HG03520 (cell line): ENCODE data around the gene SMC4.

Source experiments
- ATAC-seq: cut with Tn5 transposase; IDR thresholded peaks from one replicate; pipeline ENCODE4 v1.9.1; 2021; ENCODE audit warnings: mild to moderate bottlenecking, moderate library complexity; ENCODE audit not compliant: unreplicated experiment

SMC4 gene

DNA sequence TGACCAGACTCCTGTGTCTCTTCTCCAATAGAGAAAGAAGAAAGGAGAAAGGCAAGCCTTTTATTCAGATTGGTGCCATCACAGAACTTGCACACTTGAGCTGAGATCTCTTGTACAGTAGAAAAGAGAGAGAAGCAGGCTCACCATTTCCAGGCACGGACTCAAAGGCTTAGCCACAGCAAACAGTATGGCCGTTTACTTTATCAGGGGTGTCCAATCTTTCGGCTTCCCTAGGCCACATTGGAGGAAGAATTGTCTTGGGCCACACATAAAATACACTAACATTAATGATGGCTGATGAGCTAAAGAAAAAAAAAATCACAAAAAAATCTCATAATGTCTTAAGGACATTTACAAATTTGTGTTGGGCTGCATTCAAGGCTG is 5.4 kb upstream of the SMC4 start:
- no peak for ATAC-seq

DNA sequence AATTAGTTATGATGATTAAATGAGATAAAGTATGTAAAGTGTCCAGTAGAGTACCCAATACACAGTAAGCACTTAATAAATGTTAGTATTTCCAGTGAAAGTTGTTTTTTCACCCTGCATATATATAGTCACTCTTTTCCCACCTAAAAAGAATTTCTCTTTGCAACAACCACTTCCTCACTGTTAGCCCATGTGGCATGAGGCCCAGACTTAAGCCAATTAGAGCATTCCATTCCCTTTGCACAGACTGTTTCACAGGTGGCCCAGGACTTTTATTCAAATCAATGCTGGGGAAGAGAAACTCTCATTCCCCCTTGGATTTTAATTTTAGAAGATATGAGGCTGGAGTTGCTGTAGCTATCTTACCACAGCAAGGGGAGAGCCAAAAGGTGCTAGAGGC is 4.2 kb upstream of the SMC4 start:
- no peak for ATAC-seq

DNA sequence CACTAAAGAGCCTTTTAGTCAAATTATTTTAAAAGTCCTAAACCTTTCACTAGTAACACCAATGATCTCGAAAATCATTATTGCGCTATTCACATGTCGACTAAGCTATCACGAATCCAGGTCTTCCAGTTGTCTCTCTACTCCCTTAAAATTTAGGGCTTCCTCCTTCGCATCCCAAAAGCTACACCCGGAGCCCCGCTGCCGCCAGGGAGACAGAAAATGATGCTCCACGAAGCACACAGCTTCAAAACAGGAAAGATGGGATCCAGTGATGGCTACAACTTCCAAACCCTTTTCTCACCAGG is 678 bp upstream of the SMC4 start:
- ATAC-seq, result peak; percentile 6

DNA sequence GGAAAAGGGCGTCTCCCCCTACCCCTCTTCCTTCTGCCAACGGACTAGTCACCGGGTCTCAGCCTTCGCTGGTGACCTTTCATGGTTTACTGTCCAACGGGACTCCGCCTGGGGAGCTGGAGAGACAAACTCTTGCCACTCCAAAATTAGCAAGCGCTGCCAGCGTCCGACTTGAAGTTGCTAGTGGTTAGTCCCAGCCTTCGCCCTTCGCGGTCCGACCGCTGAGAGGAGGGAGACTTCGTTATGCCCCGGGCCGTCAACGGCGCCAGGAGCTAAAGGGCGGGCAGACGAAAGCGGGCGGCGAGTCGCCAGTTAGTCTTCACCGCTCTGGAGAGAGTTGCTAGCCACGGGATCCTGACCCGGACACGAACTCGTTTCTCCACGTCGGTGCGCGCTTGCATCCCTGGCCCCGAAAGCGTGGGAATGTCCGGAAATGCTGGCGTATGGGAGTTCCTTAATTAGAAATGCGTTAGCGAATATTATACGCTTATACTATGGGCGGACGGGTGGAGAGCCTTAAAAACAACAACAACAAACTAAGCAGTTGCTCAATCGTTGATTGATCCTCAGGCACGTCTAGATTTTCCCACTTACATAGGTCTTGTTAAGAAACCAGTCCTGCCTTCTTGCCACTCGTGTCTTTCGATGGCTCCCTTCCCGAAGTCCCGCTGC is 716 bp downstream of the SMC4 start:
- ATAC-seq, result no peak

DNA sequence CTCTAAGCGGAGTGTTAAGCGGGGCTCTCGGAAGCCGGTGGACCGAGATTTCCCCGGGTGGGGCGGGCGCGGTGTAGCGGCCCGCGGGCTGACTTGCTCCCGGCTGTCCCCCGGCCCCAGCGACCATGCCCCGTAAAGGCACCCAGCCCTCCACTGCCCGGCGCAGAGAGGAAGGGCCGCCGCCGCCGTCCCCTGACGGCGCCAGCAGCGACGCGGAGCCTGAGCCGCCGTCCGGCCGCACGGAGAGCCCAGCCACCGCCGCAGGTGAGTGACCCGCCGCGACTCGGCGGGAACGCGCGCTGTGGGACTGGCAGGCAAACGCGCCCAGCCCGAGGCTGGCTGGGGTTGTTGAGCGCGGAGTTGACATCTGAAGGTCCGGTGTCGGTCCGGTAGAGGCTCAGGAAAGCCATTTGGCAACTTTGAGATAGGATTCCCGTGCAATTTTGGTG is 1.3 kb downstream of the SMC4 start:
- ATAC-seq, result no peak

DNA sequence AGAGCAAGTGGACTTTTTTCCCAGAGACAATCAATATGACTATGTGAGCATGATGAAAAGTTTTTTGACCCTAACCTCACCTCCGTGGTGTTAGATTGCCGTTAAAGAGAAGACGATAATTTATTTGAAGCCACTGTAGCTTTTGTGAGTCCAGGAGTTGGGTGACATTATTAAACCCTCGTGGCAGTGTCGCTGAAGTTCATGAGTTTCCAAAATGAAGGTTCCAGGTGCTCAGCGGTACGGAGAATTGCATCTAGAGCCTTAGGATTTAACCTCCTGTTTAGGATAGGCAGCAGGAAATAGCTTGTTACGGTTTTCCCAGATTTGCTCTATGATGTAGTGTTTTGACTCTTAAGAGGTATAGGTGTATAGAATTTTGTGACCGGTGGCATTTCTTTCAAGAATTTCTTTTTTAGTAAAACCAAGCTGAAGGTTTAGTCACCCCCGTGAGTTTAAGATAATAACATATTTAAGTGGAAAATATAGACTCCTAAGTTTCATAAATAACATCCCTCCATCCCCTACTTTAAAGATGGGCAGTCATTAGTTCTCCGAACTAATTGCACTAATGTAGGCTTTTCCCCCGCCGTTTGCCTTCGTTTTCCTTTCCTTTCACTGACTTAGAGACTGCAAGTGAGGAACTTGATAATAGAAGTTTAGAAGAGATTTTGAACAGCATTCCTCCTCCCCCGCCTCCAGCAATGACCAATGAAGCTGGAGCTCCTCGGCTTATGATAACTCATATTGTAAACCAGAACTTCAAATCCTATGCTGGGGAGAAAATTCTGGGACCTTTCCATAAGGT is 2.0 kb downstream of the SMC4 start:
- ATAC-seq, result no peak

DNA sequence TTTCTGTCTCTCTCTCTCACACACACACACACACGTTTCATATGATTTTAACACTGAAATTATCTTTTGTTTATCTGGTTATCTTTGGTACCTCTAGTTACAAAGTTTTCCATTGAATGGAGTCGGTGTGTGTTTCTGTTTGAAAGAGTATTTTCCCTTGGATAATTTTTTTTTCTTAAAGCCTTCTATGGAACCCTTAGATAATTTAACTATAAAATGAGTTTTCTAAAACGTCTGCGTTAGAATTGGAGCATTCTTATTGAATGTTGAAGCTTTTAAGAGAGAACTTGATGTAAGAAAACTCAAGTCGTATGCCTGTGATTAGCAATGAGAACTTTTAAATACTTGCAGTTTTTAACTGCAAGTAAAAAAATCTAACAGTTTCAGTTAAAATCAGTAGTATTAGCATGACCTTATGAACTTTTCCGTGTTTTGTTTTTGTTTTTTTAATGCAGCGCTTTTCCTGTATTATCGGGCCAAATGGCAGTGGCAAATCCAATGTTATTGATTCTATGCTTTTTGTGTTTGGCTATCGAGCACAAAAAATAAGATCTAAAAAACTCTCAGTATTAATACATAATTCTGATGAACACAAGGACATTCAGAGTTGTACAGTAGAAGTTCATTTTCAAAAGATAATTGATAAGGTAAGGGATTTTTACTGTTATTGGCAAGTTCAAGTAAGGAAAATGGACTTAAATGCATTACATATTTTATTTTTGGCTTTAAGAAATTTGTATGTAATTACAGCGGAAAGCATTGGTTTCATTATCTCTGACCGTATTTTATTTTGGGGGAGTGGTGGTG is 3.0 kb downstream of the SMC4 start:
- ATAC-seq, result no peak

DNA sequence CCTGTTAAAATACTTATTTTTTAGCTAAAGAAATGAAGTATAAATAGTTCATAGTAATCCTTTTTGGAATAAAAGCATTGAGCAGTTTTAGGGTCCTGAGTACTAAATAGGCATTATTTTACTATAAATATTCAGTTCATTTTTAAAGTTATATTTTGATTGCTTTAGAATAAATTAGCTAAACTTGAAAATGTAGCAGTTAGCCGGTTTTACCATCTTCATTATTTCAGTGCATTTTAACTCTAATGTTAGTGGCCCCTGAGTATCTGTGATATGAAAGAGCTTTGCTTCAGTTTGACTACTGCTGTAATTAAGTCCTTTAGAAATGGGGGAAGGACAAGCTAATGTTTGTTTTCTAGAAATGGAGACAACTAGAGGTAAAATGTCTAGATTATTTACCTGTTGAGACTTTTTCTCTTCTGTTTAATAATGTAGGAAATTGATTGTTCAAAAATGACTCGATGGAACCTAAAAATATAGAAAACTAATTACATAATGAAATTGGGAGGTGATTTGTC is 3.6 kb downstream of the SMC4 start:
- no peak for ATAC-seq

DNA sequence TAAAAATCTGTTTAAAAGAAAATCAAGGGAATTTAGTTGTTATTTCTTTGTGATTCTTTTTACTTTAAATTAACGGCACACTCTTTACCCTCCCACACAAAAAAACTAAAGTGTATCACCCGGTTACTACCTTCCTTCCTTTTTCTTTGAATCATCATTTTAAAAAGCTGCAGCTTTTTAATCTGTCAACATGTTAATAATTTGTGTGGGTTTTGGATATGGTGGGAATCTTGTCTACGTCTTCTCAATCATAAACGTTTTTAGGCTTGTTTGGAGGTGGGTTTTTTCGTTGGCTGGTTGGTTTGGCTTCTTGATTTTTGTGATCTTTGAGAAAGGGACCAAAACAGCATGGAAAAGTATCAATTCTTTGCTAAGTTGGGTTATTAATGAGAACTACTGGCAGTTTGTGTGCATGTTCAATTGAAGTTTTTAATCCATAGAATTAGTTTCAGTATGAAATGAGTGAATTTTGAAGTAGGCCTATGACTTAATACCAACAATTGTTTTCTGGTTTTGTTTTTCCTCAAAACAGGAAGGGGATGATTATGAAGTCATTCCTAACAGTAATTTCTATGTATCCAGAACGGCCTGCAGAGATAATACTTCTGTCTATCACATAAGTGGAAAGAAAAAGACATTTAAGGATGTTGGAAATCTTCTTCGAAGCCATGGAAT is 4.5 kb downstream of the SMC4 start:
- ATAC-seq, result no peak

DNA sequence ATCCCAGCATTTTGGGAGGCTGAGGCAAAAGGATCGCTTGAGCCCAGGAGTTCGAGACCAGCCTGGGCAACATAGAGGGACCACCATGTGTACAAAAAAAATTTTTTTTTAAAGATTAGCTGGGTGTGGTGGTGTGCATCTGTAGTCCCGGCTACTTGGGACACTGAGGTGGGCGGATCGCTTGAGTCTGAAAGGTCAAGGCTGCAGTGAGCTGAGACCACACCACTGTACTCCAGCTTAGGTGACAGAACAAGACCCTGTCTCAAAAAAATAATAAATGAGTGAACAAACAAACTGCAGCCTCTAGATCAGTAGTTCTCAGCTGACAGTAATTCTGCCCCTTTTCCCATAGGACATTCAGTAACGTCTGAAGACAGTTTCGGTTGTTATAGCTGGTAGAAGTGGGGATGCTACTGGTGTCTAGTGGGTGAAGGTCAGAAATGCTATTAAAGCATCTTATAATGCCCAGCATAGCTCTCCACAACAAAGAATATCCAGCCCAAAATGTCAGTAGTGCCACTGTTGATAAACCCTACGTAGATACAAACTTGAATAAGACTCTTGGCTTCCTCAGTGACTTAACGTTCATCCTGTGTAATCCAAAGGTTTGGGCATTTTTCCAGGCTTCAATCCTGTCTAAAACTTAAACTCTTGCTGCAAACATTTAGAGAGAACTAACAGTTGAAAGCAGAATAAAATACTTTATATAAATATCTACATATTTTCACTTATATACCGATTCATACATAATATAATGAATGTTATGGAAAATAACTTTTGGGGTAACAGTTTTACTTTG is 10.6 kb downstream of the SMC4 start:
- ATAC-seq, result no peak

DNA sequence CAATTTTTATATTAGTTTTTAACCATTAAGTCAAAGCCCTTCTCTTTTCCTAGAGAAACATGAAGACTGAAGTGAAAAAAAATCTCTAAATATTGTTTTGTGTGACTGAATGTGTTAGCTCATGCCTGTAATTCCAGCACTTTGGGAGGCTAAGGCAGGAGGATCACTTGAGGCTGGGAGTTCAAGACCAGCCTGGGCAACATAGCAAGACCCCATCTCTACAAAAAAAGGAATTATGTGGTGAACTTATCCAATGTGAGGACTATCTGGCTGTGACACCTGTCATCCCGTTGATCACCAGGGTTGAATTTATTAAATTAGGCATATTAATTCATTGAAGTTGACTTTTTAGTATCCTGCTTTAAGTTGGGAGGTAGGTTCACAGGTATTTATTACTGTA is 13.0 kb downstream of the SMC4 start:
- ATAC-seq, result no peak

DNA sequence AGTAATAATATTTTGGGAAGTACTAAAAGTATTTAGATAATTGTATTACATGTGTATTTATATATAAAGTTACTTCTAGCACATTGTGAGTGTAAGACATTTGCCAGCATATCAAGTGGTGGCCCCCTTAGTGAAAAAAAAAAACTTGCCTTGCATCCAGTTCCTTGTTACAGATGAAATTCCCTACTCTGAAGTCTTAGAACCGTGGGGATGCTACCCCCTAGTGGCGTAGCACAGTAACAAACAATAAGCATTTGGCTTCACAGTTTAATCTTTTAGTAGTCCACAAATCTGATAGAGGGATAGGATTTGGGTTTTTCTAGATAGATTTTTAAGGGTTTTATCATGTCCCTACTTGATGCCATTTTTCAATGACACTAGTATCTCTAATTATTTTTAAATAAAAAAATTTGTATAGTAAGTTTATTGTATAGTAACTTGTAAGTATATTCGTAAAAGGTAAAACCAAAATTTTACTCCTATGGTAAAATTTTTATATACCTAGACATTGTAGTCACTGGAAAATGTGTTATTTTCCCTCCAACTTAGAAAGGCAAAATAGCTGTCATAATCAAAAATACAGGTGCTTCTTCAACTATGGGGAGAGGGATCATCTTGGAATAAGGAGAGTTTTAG is 14.3 kb downstream of the SMC4 start:
- ATAC-seq, result no peak

DNA sequence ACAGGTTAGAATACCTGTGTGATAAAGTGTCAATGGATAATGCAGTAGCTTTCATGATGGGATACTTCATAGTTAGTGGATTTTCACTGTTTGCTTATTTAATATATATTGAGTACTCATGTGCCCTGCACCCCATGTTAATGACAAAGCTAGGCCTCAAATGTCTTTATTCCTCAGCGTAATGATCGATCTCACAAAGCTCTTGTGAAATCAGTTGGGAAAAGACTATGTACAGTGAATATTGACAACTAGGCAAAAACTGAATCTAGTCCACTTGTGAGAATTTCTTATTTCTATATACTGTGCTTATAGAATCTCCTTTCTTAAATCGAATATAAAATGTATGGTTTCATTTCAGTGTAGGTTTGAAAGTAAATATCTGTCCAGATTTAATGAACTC is 17.9 kb downstream of the SMC4 start:
- no peak for ATAC-seq

DNA sequence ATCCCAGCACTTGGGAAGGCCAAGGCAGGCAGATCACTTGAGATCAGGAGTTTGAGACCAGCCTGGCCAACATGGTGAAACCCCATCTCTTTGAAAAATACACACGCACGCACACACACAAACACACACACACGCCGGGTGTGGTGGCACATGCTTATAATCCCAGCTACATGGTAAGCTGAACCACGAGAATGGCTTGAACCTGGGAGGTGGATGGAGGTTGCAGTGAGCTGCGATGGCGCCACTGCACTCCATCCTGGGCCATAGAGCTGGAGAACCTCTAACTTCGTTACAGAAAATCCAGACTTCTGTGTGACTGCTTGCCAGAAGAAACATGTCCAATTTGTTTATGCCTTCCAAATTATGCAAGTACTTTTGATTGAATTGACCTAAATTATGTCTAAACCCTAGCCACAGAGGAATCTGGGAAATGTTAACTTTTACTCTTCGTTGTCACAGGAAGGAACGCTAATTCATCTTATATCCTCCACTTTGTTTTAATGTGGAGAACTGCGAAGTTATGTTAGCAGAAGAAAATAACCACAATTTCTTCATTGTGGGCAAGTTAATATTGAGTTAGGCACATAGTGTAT is 28.5 kb downstream of the SMC4 start:
- no peak for ATAC-seq

DNA sequence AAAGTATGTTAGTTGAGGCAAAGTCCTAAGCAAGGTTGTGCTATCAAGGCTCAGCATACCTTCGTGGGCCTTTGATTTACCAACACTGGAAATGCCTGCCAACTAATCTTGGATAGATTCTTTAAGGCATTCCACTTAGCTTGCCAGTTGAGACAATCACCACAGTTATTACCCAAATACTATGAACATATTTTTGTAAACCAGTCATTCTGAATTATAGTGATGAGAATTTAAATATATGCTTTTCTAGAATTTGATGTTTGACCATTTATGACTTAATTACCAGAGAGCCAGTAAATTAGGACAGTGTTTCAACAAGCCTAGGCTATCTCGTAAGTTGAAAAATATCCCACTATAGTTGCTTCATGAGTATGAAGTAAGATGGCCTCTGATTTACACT is 34.6 kb downstream of the SMC4 start:
- no peak for ATAC-seq

DNA sequence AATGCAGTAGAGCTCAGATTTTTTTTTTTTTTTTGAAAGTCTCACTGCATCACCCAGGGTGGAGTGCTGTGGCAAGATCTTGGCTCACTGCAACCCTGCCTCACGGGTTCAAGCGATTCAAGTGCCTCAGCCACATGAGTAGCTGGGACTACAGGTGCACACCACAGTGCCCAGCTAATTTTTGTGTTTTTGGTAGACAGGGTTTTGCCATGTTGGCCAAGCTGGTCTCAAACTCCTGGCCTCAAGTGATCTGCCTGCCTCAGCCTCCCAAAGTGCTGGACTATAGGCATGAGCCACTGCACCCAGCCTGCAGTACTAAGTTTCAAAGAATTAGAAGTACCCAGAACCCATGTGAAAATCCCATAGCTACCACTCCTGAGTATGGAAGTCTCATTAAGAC is 35.6 kb downstream of the SMC4 start:
- ATAC-seq, result no peak

DNA sequence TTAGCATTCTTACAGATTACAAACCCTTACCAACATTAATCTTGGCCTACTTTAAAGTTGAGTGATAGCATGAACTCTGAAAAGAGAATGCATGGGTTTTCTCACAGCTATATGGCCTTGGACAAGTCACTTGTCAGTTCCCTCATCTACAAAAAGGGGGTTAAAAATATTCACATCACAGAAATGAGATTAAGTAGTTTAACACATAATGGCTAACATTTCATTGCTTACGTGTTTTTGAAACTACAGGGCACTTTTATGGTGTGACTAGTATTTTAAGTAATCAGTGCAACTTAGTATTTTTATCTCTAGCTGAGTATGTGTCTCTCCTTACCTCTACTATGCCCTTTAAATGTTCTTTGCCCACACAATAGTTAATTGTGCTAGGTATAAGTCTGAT is 36.3 kb downstream of the SMC4 start:
- ATAC-seq, result no peak

DNA sequence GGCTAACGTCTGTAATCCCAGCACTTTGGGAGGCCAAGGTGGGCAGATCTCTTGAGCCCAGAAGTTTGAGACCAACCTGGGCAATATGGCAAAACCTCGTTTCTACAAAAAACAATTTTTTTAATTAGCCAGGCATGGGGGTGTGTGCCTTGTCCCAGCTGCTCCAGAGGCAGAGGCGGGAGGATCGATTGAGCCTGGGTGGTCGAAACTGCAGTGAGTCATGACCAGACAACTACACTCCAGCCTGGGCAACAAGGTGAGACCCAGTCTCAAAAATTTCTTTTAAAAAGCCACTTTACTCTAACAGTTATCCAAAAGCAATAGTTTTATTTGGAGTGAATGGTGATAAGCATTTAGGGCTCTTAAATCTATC is 37.6 kb downstream of the SMC4 start:
- ATAC-seq, result no peak

DNA sequence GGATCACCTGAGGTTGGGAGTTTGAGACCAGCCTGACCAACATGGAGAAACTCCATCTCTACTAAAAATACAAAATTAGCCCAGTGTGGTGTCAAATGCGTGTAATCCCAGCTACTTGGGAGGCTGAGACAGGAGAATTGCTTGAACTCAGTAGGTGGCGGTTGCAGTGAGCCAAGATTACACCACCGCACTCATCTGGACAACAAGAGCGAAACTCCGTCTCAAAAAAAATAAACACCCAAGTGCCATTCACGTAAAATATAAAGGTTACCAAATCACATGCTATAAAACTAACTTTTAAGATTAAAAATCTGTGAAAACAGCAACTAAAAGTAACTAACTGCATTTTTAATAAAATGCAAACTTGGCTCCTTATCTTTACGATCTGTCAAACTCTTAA is 41.2 kb downstream of the SMC4 start:
- ATAC-seq, result no peak

DNA sequence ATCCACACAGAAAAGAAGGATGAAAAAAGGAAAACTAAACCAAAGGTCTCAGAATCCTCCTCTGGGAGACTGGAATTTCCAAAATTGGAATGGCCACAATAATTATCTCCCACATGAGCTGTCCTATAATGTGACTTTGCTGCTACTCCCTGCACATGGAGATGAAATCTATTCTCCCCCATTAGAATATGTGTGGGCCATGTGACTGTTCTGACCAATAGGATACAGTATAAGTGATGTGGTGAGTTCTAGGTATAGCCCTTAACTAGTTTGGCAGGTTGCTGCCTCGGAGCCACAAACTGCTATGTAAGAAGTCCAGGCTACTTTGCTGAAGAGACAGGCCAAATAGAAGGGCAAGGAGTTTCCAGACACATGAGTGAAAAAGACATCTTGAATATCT is 45.0 kb downstream of the SMC4 start:
- no peak for ATAC-seq
